Fibroblast of skin of back (primary cell): ENCODE data around the gene DDX1.
"Not testable (repeated sequence)": the region's sequence is repeated elsewhere in the genome, so short reads cannot be mapped to it uniquely, and the experiment has no call there.

Source experiments
- DNase-seq: peaks from one replicate; pipeline ENCODE4 v3.0.0-alpha.2; 2013

DDX1 gene

DNA sequence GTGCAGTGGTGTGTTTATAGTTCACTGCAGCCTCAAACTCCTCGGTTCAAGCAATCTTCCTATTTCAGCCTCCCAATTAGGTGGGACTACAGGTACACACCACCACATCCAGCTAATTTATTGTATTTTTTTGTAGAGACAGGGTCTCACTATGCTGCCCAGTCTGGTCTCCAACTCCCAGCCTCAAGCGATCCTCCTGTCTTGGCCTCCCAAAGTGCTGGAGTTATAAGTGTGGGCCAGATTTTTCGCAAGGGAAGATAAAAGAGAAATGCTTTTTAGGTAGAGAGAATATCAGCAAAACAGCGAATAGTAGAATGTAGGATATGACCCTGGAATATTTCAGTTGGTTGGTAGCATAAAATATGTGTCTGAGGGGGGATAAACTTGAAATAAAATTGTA lies 4.3 kb downstream of the DDX1 start:
- DNase-seq, result no peak

DNA sequence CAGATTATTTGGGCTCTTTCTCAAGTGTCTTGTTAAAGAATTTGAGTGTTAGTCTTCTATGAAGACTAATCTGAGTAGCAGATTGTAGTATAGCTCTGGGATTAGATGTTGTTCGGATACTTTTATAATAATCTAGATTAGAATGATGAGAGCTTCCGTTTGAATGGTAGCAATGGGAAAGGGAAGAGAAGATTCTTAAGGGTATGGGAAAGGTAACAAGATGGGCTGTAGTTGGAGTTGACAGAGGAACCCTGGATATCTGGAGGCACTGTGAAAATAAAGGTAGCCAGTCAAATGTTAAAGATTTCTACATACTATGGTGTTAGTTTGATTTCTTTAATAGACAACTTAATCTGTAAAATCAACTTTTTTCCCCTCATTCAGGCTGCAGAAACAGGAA lies 4.7 kb downstream of the DDX1 start:
- DNase-seq, result no peak

DNA sequence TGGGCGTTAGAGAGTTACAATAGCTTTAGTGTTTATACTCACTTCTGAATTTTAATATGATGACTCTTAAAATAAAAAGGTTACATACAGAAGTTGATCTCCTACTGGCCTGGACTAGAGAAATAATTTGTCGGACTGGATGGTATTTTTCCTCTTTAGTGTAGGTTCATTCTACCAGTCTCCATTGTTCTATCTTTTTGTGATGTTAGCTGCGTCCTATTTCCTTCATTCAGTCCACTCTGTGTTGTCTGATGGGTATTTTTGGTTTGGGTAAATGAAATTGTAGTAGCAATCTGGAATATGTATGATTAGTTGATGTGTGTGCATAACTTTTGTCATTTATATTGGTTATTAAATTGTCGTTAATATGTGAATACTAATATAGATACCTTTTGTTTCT lies 5.3 kb downstream of the DDX1 start:
- DNase-seq, result no peak

DNA sequence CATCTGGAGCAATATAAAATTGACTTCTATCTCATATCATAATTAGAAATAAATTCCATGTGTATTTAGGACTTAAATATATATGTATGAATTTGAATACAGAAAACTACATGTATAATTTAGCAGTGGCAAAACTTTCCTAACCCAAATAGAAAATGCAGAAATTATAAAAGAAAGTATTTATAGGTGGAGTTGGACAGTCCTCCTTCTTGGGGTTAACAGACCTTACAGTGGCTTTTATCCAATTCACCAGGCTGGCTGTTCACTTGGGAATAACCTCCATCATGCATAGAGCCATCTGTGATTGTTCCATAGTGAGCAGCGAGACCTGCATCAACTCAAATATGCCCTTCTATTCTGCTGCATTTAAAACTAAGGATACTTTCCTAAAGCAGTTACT lies 8.3 kb downstream of the DDX1 start:
- DNase-seq, result no peak

DNA sequence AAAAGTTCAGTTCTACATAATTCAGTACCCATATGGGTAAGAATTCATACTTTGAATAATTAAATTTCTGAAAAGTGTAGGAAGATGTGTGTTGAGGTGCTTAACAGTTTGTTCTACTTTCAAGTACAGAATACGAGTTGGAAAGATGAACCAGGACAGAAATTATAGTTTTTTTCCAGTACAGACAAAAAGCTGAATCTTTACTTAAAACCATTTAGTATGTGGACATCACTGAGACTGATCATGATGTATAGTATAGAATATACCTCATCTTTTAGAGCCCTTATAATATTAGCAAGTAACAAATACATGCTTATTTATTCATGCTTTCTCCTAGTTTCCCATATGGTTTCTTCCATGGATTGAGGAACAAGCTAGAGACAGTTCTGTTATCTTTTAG lies 10.0 kb downstream of the DDX1 start:
- DNase-seq, result no peak

DNA sequence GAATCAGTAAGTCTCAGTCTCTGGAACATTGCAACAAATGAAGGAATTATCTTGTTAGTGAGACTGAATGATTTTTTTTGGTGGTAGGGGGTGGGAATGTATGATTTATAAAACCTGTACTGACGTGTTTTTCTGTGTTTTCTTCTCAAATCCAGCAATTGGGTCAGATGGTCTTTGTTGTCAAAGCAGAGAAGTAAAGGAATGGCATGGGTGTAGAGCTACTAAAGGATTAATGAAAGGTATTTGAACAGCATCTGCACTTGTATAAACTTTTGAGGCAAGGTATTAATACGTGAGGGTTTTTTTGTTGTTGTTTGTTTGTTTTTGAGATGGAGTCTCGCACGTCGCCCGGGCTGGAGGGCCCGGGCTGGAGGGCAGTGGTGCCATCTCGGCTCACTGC lies 10.7 kb downstream of the DDX1 start:
- DNase-seq, result no peak

DNA sequence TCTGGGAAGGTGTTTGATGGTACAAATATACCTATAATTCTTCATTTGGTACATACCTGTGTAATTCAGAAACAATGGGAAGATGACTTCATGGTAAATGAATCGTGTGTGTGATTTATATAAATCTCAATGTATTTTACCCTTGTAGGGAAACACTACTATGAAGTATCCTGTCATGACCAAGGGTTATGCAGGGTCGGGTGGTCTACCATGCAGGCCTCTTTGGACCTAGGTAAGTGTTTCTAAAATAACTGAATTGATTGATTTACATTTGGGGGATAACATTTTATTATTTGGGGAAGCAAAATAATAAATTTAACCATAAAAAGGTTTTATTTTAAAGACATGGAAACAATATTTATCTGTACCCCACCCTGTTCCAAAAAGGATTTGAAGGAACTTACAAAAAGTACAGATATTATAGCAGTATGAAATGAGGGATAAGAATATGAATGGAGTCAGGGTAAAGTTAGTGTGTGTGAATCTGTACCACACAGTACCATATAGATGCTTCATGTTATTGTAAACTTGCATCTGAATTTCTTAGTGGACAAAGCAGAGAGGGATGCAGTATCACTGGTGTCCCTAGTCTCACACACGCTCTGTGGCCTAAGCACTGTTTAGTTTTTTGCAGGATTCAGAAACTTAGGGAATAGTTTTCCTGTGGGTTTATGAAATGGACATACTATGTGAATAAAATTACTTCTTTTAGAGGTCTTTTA lies 11.5 kb downstream of the DDX1 start:
- no peak for DNase-seq

DNA sequence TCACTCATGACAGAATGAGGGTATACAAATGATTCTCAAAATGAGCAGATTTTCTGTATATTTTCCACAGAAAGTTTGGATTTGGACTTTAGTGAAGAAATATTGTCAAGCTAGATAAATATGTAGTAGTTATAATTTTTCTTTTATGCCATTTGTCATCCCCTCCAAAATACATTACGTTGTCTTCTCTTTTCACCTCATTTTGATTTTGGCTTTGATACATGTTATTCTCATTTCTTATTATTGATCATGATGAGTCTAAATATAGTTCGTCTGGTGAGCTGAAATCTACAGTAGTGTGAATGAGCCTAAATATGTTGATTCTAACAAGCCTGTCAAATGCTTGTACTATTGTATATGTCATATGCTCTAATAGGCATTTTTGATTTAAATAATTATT lies 12.3 kb downstream of the DDX1 start:
- no peak for DNase-seq

DNA sequence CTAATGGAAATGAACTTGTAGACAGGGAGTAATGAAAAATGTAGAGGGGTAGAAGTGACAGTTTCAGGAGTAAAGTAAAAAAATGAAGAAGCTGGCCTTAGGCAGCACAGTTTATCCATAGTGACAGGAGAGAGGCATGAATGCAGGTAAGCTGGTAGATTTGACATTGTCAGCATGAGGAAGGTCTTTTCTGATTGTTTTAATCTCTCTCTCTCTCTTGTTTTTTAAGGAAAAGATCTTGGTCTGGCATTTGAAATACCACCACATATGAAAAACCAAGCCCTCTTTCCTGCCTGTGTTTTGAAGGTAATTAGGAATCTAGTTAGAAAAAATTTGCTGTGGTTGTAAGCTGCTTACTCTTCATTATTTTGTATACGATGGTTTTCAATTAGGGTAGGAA lies 14.1 kb downstream of the DDX1 start:
- no peak for DNase-seq

DNA sequence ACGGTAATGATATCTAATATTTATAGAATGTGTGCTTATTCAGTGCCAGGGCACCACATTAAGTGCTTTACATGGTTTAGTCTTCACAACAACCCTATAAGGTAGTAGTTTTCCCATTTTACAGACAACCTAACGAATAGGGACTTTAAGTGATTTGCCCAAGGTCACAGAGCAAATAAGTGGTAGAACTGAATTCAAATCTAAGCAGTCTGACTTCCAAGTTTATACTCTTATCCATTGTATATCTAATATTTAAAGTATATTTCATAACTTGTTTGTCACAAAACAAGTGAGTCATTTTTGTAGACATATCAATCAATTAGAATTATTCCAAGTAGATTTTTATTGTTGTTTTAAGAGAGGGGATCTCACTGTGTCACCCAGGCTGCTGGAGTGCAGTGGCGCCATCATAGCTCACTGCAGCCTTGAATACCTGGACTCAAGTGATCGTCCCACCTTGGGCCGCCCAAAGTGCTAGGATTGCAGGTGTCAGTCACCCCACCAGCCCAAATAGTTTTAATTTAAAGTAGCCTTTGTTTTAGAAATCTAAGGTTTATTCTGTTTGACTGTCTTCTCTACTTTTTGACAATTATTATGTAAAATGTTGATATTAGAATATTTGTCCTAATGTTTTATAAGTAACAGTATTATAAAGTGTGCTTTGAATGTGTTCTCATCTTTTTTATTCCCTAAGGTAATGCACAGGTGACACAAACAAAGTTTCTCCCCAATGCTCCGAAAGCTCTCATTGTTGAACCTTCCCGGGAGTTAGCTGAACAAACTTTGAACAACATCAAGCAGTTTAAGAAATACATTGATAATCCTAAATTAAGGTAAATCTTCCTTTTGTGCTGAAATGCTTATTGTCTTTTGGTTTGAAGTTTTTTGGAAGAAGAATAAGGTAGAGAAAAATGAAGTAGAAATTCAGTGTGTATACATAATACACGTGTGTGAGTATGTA lies 15.1 kb downstream of the DDX1 start:
- no peak for DNase-seq

DNA sequence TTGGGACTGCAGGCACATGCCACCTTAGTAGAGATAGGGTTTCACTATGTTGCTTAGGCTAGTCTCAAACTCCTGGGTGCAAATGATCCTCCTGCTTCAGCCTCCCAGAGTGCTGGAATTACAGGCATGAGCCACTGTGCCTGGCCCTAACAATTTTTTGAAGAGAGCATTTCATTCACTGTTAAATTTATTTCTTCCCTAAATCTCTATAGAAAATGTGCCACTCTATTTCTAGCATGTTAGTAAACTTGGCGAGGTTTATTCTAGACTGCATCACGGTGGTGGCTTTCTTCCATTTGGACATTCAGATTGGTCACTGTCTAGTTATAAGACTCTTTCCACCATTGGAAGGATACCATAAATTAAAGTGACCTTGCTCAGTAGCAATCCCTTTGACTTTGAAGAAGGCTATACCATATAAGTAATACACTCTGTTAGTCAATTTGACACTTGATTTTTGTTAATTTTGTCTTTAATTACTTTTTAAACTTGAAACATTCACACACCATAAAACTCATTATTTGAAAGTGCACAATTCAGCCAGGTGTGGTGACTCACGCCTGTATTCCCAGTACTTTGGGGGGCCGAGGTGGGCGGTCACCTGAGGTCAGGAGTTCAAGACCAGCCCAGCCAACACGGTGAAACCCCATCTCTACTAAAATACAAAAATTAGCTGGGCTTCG lies 16.2 kb downstream of the DDX1 start:
- no peak for DNase-seq

DNA sequence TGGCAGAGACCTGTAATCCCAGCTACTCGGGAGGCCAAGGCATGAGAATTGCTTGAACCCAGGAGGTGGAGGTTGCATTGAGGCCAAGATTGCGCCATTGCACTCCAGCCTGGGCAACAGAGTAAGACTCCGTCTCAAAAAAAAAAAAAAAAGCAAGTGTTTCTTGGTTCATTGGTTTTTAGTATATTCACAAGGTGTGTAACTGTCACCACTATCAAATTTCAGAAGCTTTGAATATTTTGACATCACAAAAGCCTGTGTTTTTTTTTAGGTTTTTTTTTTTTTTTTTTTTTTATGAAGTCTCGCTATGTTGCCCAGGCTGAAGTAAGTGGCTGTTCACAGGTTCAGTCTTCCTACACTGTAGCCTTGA lies 16.7 kb downstream of the DDX1 start:
- DNase-seq, result no peak

DNA sequence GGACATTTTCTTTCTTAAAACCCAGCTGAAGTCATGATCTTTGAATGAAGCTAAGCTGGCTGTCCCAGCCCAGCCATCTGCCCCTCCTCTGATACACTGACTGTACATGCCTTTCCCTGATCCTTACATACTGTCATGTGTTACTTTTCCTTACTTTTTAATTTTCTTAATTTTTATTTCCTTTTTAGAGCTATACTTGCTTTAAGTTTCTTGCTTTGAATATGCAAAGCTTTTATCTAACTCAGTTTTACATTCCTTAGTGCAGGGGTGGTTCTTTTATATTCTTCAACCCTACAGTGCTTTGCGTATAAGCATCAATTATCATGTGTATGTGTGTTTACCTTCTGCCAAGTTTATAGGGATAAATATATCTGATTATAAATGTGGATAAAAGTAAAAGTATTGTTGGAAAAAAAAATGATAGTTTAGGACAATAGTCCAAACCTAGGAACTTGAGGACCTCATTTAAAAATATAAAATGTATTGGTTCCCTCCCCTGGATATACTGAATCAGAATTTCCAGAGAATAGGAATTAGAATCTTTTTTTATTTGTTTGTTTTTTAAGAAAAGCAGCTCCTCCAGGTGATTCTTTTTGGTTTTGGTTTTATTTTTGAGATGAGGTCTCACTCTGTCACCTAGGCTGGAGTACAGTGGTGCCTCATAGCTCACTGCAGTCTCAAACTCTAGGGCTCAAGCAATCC lies 17.8 kb downstream of the DDX1 start:
- DNase-seq, result no peak

DNA sequence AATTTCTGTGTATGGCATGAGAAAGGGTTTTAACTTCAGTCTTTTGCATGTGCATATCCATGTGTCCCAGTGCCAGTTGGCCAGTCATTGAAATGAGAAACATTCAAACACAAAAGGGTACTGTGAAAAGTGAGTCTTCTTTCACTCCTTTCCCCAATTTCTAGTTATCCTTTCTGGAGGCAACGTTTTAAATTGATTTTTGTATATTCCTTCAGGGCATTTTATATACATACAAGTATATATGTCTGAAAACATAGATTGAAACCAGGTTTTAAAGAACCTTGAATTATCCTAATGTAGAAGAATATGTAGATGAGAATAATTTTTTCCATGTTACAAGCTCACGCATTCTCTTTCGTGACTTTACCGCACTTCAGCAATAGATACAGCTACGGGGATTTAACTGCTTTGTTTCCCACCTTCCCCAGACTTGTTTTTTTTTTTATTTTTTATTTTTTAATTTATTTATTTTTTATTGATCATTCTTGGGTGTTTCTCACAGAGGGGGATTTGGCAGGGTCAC lies 18.8 kb downstream of the DDX1 start:
- DNase-seq, result no peak

DNA sequence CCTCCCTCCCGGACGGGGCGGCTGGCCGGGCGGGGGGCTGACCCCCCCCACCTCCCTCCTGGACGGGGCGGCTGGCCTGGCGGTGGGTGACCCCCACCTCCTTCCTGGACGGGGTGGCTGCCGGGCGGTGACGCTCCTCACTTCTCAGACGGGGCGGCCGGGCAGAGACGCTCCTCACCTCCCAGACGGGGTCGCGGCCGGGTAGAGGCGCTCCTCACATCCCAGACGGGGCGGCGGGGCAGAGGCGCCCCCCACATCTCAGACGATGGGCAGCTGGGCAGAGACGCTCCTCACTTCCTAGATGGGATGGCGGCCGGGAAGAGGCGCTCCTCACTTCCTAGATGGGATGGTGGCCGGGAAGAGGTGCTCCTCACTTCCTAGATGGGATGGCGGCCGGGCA lies 20.4 kb downstream of the DDX1 start:
- DNase-seq, result not testable (repeated sequence)

DNA sequence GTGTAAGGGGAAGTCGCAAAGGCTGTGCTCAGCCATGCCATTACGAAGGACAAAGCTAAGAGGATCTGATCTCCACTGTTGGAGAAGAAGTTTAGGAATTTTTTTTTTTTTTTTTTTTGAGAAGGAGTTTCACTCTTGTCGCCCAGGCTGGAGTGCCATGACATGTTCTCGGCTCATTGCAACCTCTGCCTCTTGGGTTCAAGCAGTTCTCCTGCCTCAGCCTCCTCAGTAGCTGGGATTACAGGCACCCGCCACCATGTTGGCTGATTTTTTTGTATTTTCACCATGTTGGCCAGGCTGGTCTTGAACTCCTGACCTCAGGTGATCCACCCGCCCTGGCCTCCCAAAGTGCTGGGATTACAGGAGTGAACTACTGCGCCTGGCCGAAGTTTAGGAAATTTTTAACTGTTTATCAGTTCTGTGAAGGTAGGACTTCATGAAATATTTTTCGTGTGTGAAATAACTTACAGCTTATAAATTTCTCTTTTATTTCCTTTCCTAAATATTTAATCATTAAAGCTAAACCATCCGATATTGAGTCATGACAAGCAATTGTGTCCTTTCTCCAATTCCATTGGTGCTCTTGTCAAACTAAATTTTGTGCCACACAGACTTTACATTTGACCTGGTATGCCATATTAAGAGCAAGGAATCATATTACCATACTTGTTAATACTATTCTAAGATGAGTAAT lies 22.2 kb downstream of the DDX1 start:
- no peak for DNase-seq

DNA sequence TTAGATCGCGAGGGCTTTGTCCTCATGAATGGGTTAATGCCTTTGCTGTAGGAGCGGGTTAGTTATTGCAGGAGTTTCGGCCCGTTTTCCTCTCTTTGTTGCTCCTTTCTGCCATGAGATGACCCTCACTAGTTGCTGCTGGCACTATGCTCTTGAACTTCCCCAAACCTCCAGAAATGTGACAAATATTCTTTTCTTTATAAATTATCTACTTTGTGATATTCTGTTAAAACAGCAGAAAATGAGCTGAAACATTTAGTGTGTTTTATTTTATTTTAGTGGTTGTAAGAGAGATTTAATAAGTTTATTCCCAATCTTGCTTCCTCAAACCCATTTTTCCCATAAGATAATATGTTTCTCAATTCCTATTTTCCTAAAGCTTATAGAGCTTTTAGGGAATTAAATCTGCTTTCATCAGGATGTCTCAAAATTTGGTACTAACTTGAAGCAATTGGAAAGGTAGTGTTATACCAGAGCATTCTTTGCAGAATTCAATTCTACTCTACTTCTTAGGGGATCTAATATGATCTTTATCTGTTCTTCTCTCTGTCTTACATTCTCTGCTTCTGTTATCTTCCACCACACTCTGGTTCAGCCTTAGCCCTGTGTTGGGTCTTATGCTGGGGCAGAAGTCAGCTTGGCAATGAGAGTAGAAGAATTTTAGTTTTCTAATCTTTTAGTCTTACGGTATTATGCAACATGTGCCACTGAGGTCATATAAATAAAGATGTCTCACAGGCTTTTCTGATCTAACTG lies 23.1 kb downstream of the DDX1 start:
- no peak for DNase-seq

DNA sequence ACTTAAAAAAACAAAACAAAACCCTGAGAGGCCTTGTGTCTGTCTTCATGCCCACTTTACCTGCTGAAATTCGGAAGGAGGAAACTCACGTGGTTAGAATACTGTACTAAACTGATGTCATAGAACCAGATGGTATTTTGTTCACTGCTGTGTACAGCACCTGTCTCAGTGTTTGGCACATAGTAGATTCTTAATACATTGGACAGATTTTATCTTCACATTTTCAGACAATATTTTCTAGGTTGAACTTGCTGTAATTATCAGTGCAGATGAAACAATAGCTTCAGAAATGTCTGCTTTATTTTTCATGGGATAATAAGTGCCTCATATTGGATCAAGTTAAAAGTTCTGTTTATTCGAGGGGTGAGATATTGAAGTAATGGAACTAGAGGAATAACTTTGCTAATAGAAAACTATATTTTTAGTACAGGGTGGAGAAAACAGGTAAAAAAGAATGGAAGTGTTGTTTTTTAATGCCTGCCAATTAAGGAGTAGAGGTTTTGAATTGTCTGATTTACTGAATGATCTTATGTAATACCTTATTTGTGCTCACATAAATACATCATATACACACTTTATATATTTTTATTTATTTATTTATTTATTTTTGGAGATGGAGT lies 23.7 kb downstream of the DDX1 start:
- no peak for DNase-seq

DNA sequence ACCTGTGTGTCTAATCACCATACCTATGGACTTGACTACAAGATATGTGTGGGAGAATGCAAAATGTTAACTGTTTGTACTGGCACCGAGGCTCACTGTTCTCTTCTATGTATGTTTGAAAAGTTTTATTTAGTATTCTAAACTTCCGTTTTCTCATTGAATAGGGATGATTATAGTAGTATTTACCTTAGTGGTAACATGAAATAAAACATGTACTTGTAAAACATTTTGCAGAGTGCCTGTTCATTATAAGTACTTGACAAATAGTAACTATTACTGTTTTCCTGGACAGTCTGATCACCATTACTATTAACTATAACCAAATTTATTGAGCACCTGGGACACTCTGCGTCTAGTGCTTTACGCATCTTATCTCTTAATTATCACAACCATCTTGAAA lies 24.8 kb downstream of the DDX1 start:
- no peak for DNase-seq
